ENCODE measurements around the gene EID1.
"Not testable (repeated sequence)": the region's sequence is repeated elsewhere in the genome, so short reads cannot be mapped to it uniquely, and the experiment has no call there.

Gene EID1

GRCh38 chr15:48905847-48906246 lies 27.9 kb downstream of the EID1 start:
- no peak overlapping the region for H3K27ac ChIP-seq (ENCODE audit: low read length)

GRCh38 chr15:48909313-48909712 lies 31.4 kb downstream of the EID1 start:
- H3K4me3 ChIP-seq (ENCODE audit: low read length in 2 of 2); H3K36me3 ChIP-seq (ENCODE audit: control insufficient read depth in 2 of 2, insufficient read depth in 2 of 2, low read length in 2 of 2); H3K27me3 ChIP-seq (ENCODE audit: control insufficient read depth in 1 of 2, insufficient read depth in 2 of 2, low read length in 2 of 2); H3K9me3 ChIP-seq (ENCODE audit: control insufficient read depth in 2 of 2, low read length in 2 of 2); H3K27ac ChIP-seq (ENCODE audit: low read length); H3K4me1 ChIP-seq (ENCODE audit: control insufficient read depth, insufficient read depth, low read length); H3K9ac ChIP-seq (ENCODE audit: low read length in 2 of 2): not testable (repeated sequence)

More at GRCh38 chr15:48905847-48906246, 27.9 kb downstream of the EID1 start:
- Histone ChIP-seq H3K4me1 (ENCODE audit: control insufficient read depth, insufficient read depth, low read length) (no peaks in the 10 kb centered on the region), H3K36me3 (ENCODE audit: control insufficient read depth in 2 of 2, insufficient read depth in 2 of 2, low read length in 2 of 2) (no peaks in the 10 kb centered on the region), H3K9me3 (ENCODE audit: control insufficient read depth in 2 of 2, low read length in 2 of 2) (peaks cover 0 to 3% of the 10 kb centered on the region in 2 donors), H3K4me3 (ENCODE audit: low read length in 2 of 2) (no peak overlapping the region), H3K9ac (ENCODE audit: low read length in 2 of 2) (no peak overlapping the region), H3K27me3 (ENCODE audit: control insufficient read depth in 1 of 2, insufficient read depth in 2 of 2, low read length in 2 of 2) (no peaks in the 10 kb centered on the region)

- not testable (repeated sequence) for H3K4me1 ChIP-seq (ENCODE audit: control insufficient read depth, insufficient read depth, low read length); H3K27ac ChIP-seq (ENCODE audit: low read length); H3K36me3 ChIP-seq (ENCODE audit: control insufficient read depth in 2 of 2, insufficient read depth in 2 of 2, low read length in 2 of 2); H3K9ac ChIP-seq (ENCODE audit: low read length in 2 of 2); H3K27me3 ChIP-seq (ENCODE audit: control insufficient read depth in 1 of 2, insufficient read depth in 2 of 2, low read length in 2 of 2); H3K4me3 ChIP-seq (ENCODE audit: low read length in 2 of 2); H3K9me3 ChIP-seq (ENCODE audit: control insufficient read depth in 2 of 2, low read length in 2 of 2)
Measured at GRCh38 chr15:48910554-48910953, 32.6 kb downstream of the EID1 start.

GRCh38 chr15:48913141-48913540 lies 35.2 kb downstream of the EID1 start:
- Histone ChIP-seq H3K36me3 (ENCODE audit: control insufficient read depth in 2 of 2, insufficient read depth in 2 of 2, low read length in 2 of 2) (no peaks in the 10 kb centered on the region), H3K27ac (ENCODE audit: low read length) (no peak overlapping the region), H3K9me3 (ENCODE audit: control insufficient read depth in 2 of 2, low read length in 2 of 2) (no peaks in the 10 kb centered on the region), H3K27me3 (ENCODE audit: control insufficient read depth in 1 of 2, insufficient read depth in 2 of 2, low read length in 2 of 2) (no peaks in the 10 kb centered on the region), H3K4me1 (ENCODE audit: control insufficient read depth, insufficient read depth, low read length) (peaks cover 5% of the 10 kb centered on the region), H3K9ac (ENCODE audit: low read length in 2 of 2) (no peak overlapping the region), H3K4me3 (ENCODE audit: low read length in 2 of 2) (no peak overlapping the region)

GRCh38 chr15:48914717-48915116 lies 36.8 kb downstream of the EID1 start:
- Histone ChIP-seq H3K27me3 (ENCODE audit: control insufficient read depth in 1 of 2, insufficient read depth in 2 of 2, low read length in 2 of 2) (no peaks in the 10 kb centered on the region), H3K27ac (ENCODE audit: low read length) (no peak overlapping the region), H3K9ac (ENCODE audit: low read length in 2 of 2) (no peak overlapping the region), H3K9me3 (ENCODE audit: control insufficient read depth in 2 of 2, low read length in 2 of 2) (no peaks in the 10 kb centered on the region), H3K36me3 (ENCODE audit: control insufficient read depth in 2 of 2, insufficient read depth in 2 of 2, low read length in 2 of 2) (no peaks in the 10 kb centered on the region), H3K4me1 (ENCODE audit: control insufficient read depth, insufficient read depth, low read length) (peaks cover 5% of the 10 kb centered on the region), H3K4me3 (ENCODE audit: low read length in 2 of 2) (no peak overlapping the region)

GRCh38 chr15:48915861-48916260 lies 37.9 kb downstream of the EID1 start:
- no peak overlapping the region for H3K9ac ChIP-seq (ENCODE audit: low read length in 2 of 2)
- no peak overlapping the region for H3K4me3 ChIP-seq (ENCODE audit: low read length in 2 of 2)
- no peaks in the 10 kb centered on the region for H3K9me3 ChIP-seq (ENCODE audit: control insufficient read depth in 2 of 2, low read length in 2 of 2)
- no peak overlapping the region for H3K27ac ChIP-seq (ENCODE audit: low read length)
- H3K27me3 ChIP-seq (ENCODE audit: control insufficient read depth in 1 of 2, insufficient read depth in 2 of 2, low read length in 2 of 2): no peaks in the 10 kb centered on the region
- H3K4me1 ChIP-seq (ENCODE audit: control insufficient read depth, insufficient read depth, low read length): peaks cover 5% of the 10 kb centered on the region
- H3K36me3 ChIP-seq (ENCODE audit: control insufficient read depth in 2 of 2, insufficient read depth in 2 of 2, low read length in 2 of 2): no peaks in the 10 kb centered on the region

- Histone ChIP-seq H3K4me1 (ENCODE audit: control insufficient read depth, insufficient read depth, low read length) (peaks cover 5% of the 10 kb centered on the region), H3K4me3 (ENCODE audit: low read length in 2 of 2) (no peak overlapping the region), H3K9ac (ENCODE audit: low read length in 2 of 2) (no peak overlapping the region), H3K36me3 (ENCODE audit: control insufficient read depth in 2 of 2, insufficient read depth in 2 of 2, low read length in 2 of 2) (no peaks in the 10 kb centered on the region), H3K27ac (ENCODE audit: low read length) (no peak overlapping the region), H3K27me3 (ENCODE audit: control insufficient read depth in 1 of 2, insufficient read depth in 2 of 2, low read length in 2 of 2) (no peaks in the 10 kb centered on the region), H3K9me3 (ENCODE audit: control insufficient read depth in 2 of 2, low read length in 2 of 2) (no peaks in the 10 kb centered on the region)
Measured at GRCh38 chr15:48916721-48917120, 38.8 kb downstream of the EID1 start.

- H3K9me3 ChIP-seq (ENCODE audit: control insufficient read depth in 2 of 2, low read length in 2 of 2): no peaks in the 10 kb centered on the region
- no peak overlapping the region for H3K27ac ChIP-seq (ENCODE audit: low read length)
- no peak overlapping the region for H3K9ac ChIP-seq (ENCODE audit: low read length in 2 of 2)
- no peaks in the 10 kb centered on the region for H3K4me1 ChIP-seq (ENCODE audit: control insufficient read depth, insufficient read depth, low read length)
- H3K4me3 ChIP-seq (ENCODE audit: low read length in 2 of 2): no peak overlapping the region
- H3K27me3 ChIP-seq (ENCODE audit: control insufficient read depth in 1 of 2, insufficient read depth in 2 of 2, low read length in 2 of 2): no peaks in the 10 kb centered on the region
- no peaks in the 10 kb centered on the region for H3K36me3 ChIP-seq (ENCODE audit: control insufficient read depth in 2 of 2, insufficient read depth in 2 of 2, low read length in 2 of 2)
Measured at GRCh38 chr15:48922046-48922445, 44.1 kb downstream of the EID1 start.

GRCh38 chr15:48924528-48925393 lies 46.8 kb downstream of the EID1 start:
- Histone ChIP-seq H3K4me3 (ENCODE audit: low read length in 2 of 2) (no peak overlapping the region), H3K27ac (ENCODE audit: low read length) (no peak overlapping the region), H3K4me1 (ENCODE audit: control insufficient read depth, insufficient read depth, low read length) (peaks cover 2% of the 10 kb centered on the region), H3K9me3 (ENCODE audit: control insufficient read depth in 2 of 2, low read length in 2 of 2) (no peaks in the 10 kb centered on the region), H3K9ac (ENCODE audit: low read length in 2 of 2) (no peak overlapping the region), H3K27me3 (ENCODE audit: control insufficient read depth in 1 of 2, insufficient read depth in 2 of 2, low read length in 2 of 2) (no peaks in the 10 kb centered on the region), H3K36me3 (ENCODE audit: control insufficient read depth in 2 of 2, insufficient read depth in 2 of 2, low read length in 2 of 2) (no peaks in the 10 kb centered on the region)

- H3K9me3 ChIP-seq (ENCODE audit: control insufficient read depth in 2 of 2, low read length in 2 of 2): no peaks in the 10 kb centered on the region
- H3K4me3 ChIP-seq (ENCODE audit: low read length in 2 of 2): no peak overlapping the region
- H3K36me3 ChIP-seq (ENCODE audit: control insufficient read depth in 2 of 2, insufficient read depth in 2 of 2, low read length in 2 of 2): no peaks in the 10 kb centered on the region
- H3K4me1 ChIP-seq (ENCODE audit: control insufficient read depth, insufficient read depth, low read length): peaks cover 2% of the 10 kb centered on the region
- no peaks in the 10 kb centered on the region for H3K27me3 ChIP-seq (ENCODE audit: control insufficient read depth in 1 of 2, insufficient read depth in 2 of 2, low read length in 2 of 2)
- H3K27ac ChIP-seq (ENCODE audit: low read length): no peak overlapping the region
- H3K9ac ChIP-seq (ENCODE audit: low read length in 2 of 2): no peak overlapping the region
Measured at GRCh38 chr15:48925714-48926223, 47.8 kb downstream of the EID1 start.

GRCh38 chr15:48928877-48929538 lies 51.1 kb downstream of the EID1 start:
- no peaks in the 10 kb centered on the region for H3K9me3 ChIP-seq (ENCODE audit: control insufficient read depth in 2 of 2, low read length in 2 of 2)
- H3K27me3 ChIP-seq (ENCODE audit: control insufficient read depth in 1 of 2, insufficient read depth in 2 of 2, low read length in 2 of 2): no peaks in the 10 kb centered on the region
- no peaks in the 10 kb centered on the region for H3K36me3 ChIP-seq (ENCODE audit: control insufficient read depth in 2 of 2, insufficient read depth in 2 of 2, low read length in 2 of 2)
- H3K9ac ChIP-seq (ENCODE audit: low read length in 2 of 2): no peak overlapping the region
- H3K4me1 ChIP-seq (ENCODE audit: control insufficient read depth, insufficient read depth, low read length): peaks cover 2% of the 10 kb centered on the region
- H3K27ac ChIP-seq (ENCODE audit: low read length): no peak overlapping the region
- no peak overlapping the region for H3K4me3 ChIP-seq (ENCODE audit: low read length in 2 of 2)
